GM18907 (cell line): ENCODE results near the gene ADAMTSL3.
"Not testable (repeated sequence)": the region's sequence is repeated elsewhere in the genome, so short reads cannot be mapped to it uniquely, and the experiment has no call there.

Source experiments
- ATAC-seq: cut with Tn5 transposase; IDR thresholded peaks from one replicate; pipeline ENCODE4 v1.9.1; 2021; ENCODE audit warnings: mild to moderate bottlenecking, moderate library complexity; ENCODE audit not compliant: unreplicated experiment

Gene ADAMTSL3

DNA sequence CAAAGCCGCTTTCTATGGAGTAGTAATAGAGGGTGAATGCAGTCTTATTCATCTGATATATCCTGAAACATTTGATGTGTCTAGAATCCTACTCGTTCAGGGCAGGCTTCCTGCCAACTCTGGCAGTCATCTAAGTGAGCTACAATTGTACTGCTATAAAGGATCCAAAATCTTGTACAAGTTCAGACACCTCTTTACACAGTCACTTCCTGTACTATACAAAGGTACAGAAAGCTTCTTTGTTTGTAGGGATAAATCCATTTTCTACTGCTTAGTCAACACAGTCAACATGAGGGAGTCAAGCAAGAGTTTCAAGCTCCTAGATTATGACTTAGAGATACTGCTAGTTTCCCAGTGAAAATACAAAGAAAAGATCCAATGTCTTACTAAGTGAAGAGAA lies 414.8 kb downstream of the ADAMTSL3 start:
- ATAC-seq = not testable (repeated sequence)

GRCh38 chr15:84078038-84078437 lies 424.1 kb downstream of the ADAMTSL3 start:
- not testable (repeated sequence) for ATAC-seq

- ATAC-seq = peak; percentile 9
Observed at GRCh38 chr15:84079325-84079884, 425.5 kb downstream of the ADAMTSL3 start.

- peak; percentile 90 for ATAC-seq
Observed at GRCh38 chr15:84079885-84080777, 426.2 kb downstream of the ADAMTSL3 start.

GRCh38 chr15:84080778-84081084 lies 426.8 kb downstream of the ADAMTSL3 start:
- ATAC-seq = not testable (repeated sequence)

DNA sequence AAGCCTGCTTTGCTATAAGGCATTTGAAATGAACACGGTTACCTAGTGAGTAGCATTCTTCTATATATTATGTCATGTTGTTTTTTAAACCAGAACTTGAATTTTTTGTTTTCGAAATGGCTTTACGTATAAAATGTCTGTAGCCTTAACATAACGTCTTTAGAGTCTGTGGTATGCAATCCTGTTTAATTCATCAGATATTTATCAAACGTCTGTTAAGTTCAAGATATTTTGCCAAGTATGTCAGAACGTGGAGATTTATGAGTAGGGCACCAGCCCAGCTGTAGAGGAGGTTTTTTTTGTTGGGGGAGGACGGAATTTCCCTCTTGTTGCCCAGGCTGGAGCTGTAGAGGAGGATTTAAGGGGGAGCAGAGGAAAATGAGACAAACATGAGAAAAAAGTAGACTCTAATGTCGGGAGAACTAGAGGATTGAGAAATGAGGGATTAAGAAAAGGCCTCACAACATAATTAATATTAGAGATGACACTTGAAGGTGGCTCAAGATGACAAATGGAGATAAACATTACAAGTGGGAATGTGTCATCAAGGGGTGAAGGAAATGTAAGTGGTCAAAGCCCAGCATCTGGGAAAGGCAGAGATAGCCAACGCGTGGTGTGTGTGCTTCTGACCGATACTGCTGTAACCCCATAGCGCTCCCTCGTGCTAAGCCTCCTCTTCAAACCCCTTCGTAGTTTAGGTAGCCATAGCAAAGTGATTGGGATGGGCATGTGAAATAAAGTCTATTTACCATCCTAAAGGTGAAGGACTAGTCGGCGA lies 427.7 kb downstream of the ADAMTSL3 start:
- ATAC-seq = no peak

GRCh38 chr15:84082739-84083138 lies 428.8 kb downstream of the ADAMTSL3 start:
- ATAC-seq = no peak

GRCh38 chr15:84086071-84086470 lies 432.1 kb downstream of the ADAMTSL3 start:
- ATAC-seq = not testable (repeated sequence)
